ENCODE measurements around the gene NELFCD.
"Not testable (repeated sequence)": the region's sequence is repeated elsewhere in the genome, so short reads cannot be mapped to it uniquely, and the experiment has no call there.

DNA sequence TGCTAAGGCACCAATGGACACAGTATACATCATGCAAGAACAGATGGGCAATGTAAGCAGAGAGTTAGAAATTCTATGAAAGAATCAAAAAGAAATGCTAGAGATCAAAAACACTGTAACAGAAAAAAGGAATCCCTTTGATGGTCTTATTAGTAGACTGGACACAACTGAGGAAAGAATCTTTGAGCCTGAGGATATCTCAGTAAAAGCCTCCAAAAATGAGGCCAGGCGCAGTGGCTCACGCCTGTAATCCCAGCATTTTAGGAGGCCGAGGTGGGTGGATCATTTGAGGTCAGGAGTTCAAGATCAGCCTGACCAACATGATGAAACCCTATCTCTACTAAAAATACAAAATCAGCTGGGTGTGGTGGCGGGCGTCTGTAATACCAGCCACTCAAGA lies 17.1 kb upstream of the NELFCD start:
- TF ChIP-seq, protein P1, sequence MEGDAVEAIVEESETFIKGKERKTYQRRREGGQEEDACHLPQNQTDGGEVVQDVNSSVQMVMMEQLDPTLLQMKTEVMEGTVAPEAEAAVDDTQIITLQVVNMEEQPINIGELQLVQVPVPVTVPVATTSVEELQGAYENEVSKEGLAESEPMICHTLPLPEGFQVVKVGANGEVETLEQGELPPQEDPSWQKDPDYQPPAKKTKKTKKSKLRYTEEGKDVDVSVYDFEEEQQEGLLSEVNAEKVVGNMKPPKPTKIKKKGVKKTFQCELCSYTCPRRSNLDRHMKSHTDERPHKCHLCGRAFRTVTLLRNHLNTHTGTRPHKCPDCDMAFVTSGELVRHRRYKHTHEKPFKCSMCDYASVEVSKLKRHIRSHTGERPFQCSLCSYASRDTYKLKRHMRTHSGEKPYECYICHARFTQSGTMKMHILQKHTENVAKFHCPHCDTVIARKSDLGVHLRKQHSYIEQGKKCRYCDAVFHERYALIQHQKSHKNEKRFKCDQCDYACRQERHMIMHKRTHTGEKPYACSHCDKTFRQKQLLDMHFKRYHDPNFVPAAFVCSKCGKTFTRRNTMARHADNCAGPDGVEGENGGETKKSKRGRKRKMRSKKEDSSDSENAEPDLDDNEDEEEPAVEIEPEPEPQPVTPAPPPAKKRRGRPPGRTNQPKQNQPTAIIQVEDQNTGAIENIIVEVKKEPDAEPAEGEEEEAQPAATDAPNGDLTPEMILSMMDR (IDR thresholded peaks at IDR 0.05; ENCODE audit: insufficient read depth, low read length, poor library complexity, severe bottlenecking): not testable (repeated sequence)
- not testable (repeated sequence) for TF ChIP-seq EZH2phosphoT487 (conservative IDR thresholded peaks at IDR 0.05; ENCODE audit: low read length)

All from SU-DHL-6 (cell line).